A673 (cell line): Measurements from ENCODE around the gene RFT1.

ENCODE experiments used
- EZH2 ChIP-seq: fragments of 200-600 bp; sonication (generic); IDR thresholded peaks from 2 replicates; pipeline ENCODE4 v1.6.1; 2017; ENCODE audit warnings: borderline replicate concordance, low read depth, mild to moderate bottlenecking, mixed read lengths, antibody characterized with exemption, low read length; ENCODE audit not compliant: poor library complexity, severe bottlenecking
- TF ChIP-seq, protein P1 (sequence below): fragments of 300-800, 200-600 bp; sonication (generic); conservative IDR thresholded peaks from 2 replicates; pipeline ENCODE4 v1.5.1; 2017; ENCODE audit warnings: low read depth, mild to moderate bottlenecking, antibody characterized with exemption, low read length, moderate library complexity, mixed read lengths

DNA sequence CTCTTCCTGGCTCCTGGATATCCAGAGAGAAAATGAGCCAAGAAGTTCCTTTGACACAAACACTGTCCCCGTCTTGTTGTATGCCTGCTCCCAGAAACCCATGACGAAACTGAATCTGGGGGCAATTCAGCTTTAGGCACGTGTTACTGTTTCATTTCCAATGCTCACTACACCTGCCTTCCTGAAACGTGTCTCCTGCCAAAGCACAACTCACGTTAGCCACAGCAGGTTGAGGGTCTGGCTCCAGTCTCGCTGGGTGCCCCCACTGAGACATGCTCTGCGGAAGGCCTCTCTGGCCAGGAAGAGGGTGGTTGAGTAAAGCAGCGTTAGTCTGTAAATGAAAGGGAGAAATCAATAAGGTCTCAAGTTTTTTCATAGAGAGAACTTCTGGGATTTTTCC is 6.7 kb downstream of the RFT1 start:
- TF ChIP-seq, protein P1, sequence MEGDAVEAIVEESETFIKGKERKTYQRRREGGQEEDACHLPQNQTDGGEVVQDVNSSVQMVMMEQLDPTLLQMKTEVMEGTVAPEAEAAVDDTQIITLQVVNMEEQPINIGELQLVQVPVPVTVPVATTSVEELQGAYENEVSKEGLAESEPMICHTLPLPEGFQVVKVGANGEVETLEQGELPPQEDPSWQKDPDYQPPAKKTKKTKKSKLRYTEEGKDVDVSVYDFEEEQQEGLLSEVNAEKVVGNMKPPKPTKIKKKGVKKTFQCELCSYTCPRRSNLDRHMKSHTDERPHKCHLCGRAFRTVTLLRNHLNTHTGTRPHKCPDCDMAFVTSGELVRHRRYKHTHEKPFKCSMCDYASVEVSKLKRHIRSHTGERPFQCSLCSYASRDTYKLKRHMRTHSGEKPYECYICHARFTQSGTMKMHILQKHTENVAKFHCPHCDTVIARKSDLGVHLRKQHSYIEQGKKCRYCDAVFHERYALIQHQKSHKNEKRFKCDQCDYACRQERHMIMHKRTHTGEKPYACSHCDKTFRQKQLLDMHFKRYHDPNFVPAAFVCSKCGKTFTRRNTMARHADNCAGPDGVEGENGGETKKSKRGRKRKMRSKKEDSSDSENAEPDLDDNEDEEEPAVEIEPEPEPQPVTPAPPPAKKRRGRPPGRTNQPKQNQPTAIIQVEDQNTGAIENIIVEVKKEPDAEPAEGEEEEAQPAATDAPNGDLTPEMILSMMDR = no peak
- TF ChIP-seq EZH2 = no peak
